CD4-positive, alpha-beta memory T cell (primary cell): ENCODE measurements around the gene ATP6V1G1. TPM values are rescaled to one million over a fixed set of nuclear protein-coding genes. Genes with fewer than 3 reads are reported as not detected.

Source experiments
- CTCF ChIA-PET: fragments of 350-600 bp; sonication (Branson Sonifier 250); formaldehyde crosslinking; loops from one replicate; lab custom pipeline; 2021; ENCODE audit warnings: inconsistent platforms; ENCODE audit not compliant: partially characterized antibody; lab: Charles Lee
- POLR2A ChIA-PET: fragments of 350-600 bp; sonication (Branson Sonifier 250); formaldehyde crosslinking; loops from one replicate; lab custom pipeline; 2021; ENCODE audit not compliant: partially characterized antibody; lab: Charles Lee
- DNase-seq, 5 donors: peaks; one replicate each; pipeline versions ENCODE4 v3.0.0 to v3.0.0-alpha.2; 2020 to 2022; ENCODE audit warnings: mixed read lengths in 1 of 5
- H3K27ac ChIP-seq: one replicate; pipeline ENCODE4 v1.7.0; 2013; ENCODE audit warnings: low read depth, low read length
- H3K27me3 ChIP-seq: 2 replicates; pipeline ENCODE4 v1.7.0; 2013; ENCODE audit warnings: mild to moderate bottlenecking, low read length, moderate library complexity; ENCODE audit not compliant: insufficient read depth
- H3K36me3 ChIP-seq: 2 replicates; pipeline ENCODE4 v1.7.0; 2013; ENCODE audit warnings: mild to moderate bottlenecking, low read length, moderate library complexity; ENCODE audit not compliant: insufficient read depth
- H3K4me1 ChIP-seq: 2 replicates; pipeline ENCODE4 v1.7.0; 2013; ENCODE audit warnings: mild to moderate bottlenecking, low read length, moderate library complexity; ENCODE audit not compliant: insufficient read depth
- H3K4me3 ChIP-seq, 2 donors: one replicate each; pipeline ENCODE4 v1.7.0; 2013; ENCODE audit warnings: low read length in 2 of 2, mild to moderate bottlenecking in 1 of 2
- H3K9me3 ChIP-seq, 2 donors: one replicate each; pipeline ENCODE4 v1.7.0; 2013; ENCODE audit warnings: low read length in 2 of 2, control low read depth in 1 of 2; ENCODE audit not compliant: control insufficient read depth in 1 of 2
- H3K27ac Mint-ChIP-seq, 7 donors: one replicate each; pipeline ENCODE4 v1.8.0; 2020 to 2021; ENCODE audit warnings: mixed read lengths in 7 of 7, mild to moderate bottlenecking in 6 of 7, inconsistent platforms in 3 of 7, moderate library complexity in 3 of 7
- H3K27me3 Mint-ChIP-seq, 2 donors: one replicate each; pipeline ENCODE4 v1.8.0; 2020 to 2021; ENCODE audit warnings: mixed read lengths in 2 of 2
- H3K36me3 Mint-ChIP-seq, 2 donors: one replicate each; pipeline ENCODE4 v1.8.0; 2020 to 2021; ENCODE audit warnings: mixed read lengths in 2 of 2, inconsistent platforms in 1 of 2, mild to moderate bottlenecking in 1 of 2
- H3K4me1 Mint-ChIP-seq, 4 donors: one replicate each; pipeline ENCODE4 v1.8.0; 2020 to 2021; ENCODE audit warnings: mixed read lengths in 4 of 4, mild to moderate bottlenecking in 1 of 4
- H3K4me3 Mint-ChIP-seq, 8 donors: one replicate each; pipeline ENCODE4 v1.8.0; 2020 to 2021; ENCODE audit warnings: mixed read lengths in 8 of 8, mild to moderate bottlenecking in 7 of 8, moderate library complexity in 6 of 8, inconsistent platforms in 3 of 8
- H3K9me3 Mint-ChIP-seq, 8 donors: one replicate each; pipeline ENCODE4 v1.8.0; 2020 to 2021; ENCODE audit warnings: mixed read lengths in 8 of 8, mild to moderate bottlenecking in 5 of 8, inconsistent platforms in 3 of 8, moderate library complexity in 1 of 8
- intact Hi-C: fragments of 100-400 bp; cut with micrococcal nuclease; formaldehyde crosslinking; loops from one replicate; pipeline ENCODE4 v1.15.1; 2023
- polyA plus RNA-seq, 2 donors: library from polyadenylated mRNA; unstranded; fragments of 300-500 nt; fragmentation: Illumina TruSeq; gene quantifications; one replicate each; pipeline ENCODE4 v1.2.3, GENCODE V29; 2021
- total RNA-seq, 2 experiments: library from RNA; stranded (reverse); gene quantifications; one replicate each; pipeline ENCODE4 v1.2.3, GENCODE V29; 2021

The ATP6V1G1 gene
- total and polyA plus RNA-seq, 4 experiments from 2014 or later = 121 to 449 (median 198) TPM

- H3K27ac Mint-ChIP-seq = peak overlapping the region in 1 of 7 donors; percentile 65
- Histone ChIP-seq H3K27me3 (no peaks in the 10 kb centered on the region), H3K27ac (no peak overlapping the region), H3K9me3 (no peaks in the 10 kb centered on the region), H3K4me3 (no peak overlapping the region), H3K36me3 (peaks cover 30% of the 10 kb centered on the region), H3K4me1 (no peaks in the 10 kb centered on the region)
- peaks cover 65 to 70% of the 10 kb centered on the region in 2 donors for H3K36me3 Mint-ChIP-seq
- H3K4me3 Mint-ChIP-seq = no peak overlapping the region
- DNase-seq = no peak
- POLR2A ChIA-PET = interaction anchor here (2.1 kb wide), 1 partner anchor 39 kb away, joined by 5 read pairs; the partner anchor contains the start of gene ATP6V1G1
- peaks cover 0 to 4% (median 2%) of the 10 kb centered on the region in 4 donors for H3K4me1 Mint-ChIP-seq
- no peaks in the 10 kb centered on the region for H3K27me3 Mint-ChIP-seq
- no peaks in the 10 kb centered on the region for H3K9me3 Mint-ChIP-seq
- intact Hi-C loops = loop anchor here (5.0 kb wide), 1 partner anchor 34 kb away; no protein-coding TSS in a partner anchor
- CTCF ChIA-PET = interaction anchor here (1.0 to 1.9 kb wide), 3 partner anchors 27 to 221 kb away, joined by 3 to 6 read pairs (median 6); no protein-coding TSS in a partner anchor
These were observed 38.9 kb downstream of the ATP6V1G1 start for GRCh38 chr9:114626415-114627020.

GRCh38 chr9:114627553-114627952 lies 40.0 kb downstream of the ATP6V1G1 start:
- Mint-ChIP-seq H3K4me3 (no peak overlapping the region), H3K36me3 (peaks cover 59 to 71% of the 10 kb centered on the region in 2 donors), H3K27ac (no peak overlapping the region), H3K9me3 (no peaks in the 10 kb centered on the region), H3K4me1 (no peaks in the 10 kb centered on the region), H3K27me3 (no peaks in the 10 kb centered on the region)
- intact Hi-C loops = loop anchor here (5.0 kb wide), 1 partner anchor 35 kb away; no protein-coding TSS in a partner anchor
- Histone ChIP-seq H3K27ac (no peak overlapping the region), H3K27me3 (no peaks in the 10 kb centered on the region), H3K9me3 (no peaks in the 10 kb centered on the region), H3K4me3 (no peak overlapping the region), H3K36me3 (peaks cover 33% of the 10 kb centered on the region), H3K4me1 (no peaks in the 10 kb centered on the region)
- no peak for DNase-seq
- CTCF ChIA-PET = interaction anchor here (1.0 to 1.9 kb wide), 4 partner anchors 26 to 222 kb away, joined by 3 to 6 read pairs (median 4); no protein-coding TSS in a partner anchor
- POLR2A ChIA-PET = interaction anchor here (2.1 kb wide), 1 partner anchor 40 kb away, joined by 5 read pairs; the partner anchor contains the start of gene ATP6V1G1

GRCh38 chr9:114629563-114630090 lies 42.1 kb downstream of the ATP6V1G1 start:
- no peak for DNase-seq
- Mint-ChIP-seq H3K4me3 (no peak overlapping the region), H3K27me3 (no peaks in the 10 kb centered on the region), H3K27ac (peak overlapping the region in 3 of 7 donors; percentile 28 to 72 (median 53)), H3K36me3 (peaks cover 63 to 77% of the 10 kb centered on the region in 2 donors), H3K9me3 (no peaks in the 10 kb centered on the region), H3K4me1 (no peaks in the 10 kb centered on the region)
- Histone ChIP-seq H3K27me3 (no peaks in the 10 kb centered on the region), H3K36me3 (peaks cover 41% of the 10 kb centered on the region), H3K4me1 (no peaks in the 10 kb centered on the region), H3K4me3 (no peak overlapping the region), H3K27ac (no peak overlapping the region), H3K9me3 (no peaks in the 10 kb centered on the region)
- CTCF ChIA-PET = interaction anchor here (0.6 to 1.7 kb wide), 4 partner anchors 23 to 52 kb away, joined by 4 to 6 read pairs (median 4); no protein-coding TSS in a partner anchor
- intact Hi-C loops = loop anchor here (5.0 kb wide), 1 partner anchor 37 kb away; no protein-coding TSS in a partner anchor
- POLR2A ChIA-PET = interaction anchor here (1.6 kb wide), 1 partner anchor 37 kb away, joined by 3 read pairs; no protein-coding TSS in a partner anchor

GRCh38 chr9:114631166-114631565 lies 43.6 kb downstream of the ATP6V1G1 start:
- no peaks in the 10 kb centered on the region for H3K27me3 ChIP-seq
- ChIA-PET POLR2A (no interaction called here), CTCF (no interaction called here)
- no peaks in the 10 kb centered on the region for H3K27me3 Mint-ChIP-seq
- H3K9me3 ChIP-seq = no peaks in the 10 kb centered on the region
- H3K4me3 ChIP-seq = no peak overlapping the region
- H3K36me3 ChIP-seq = peaks cover 41% of the 10 kb centered on the region
- no peaks in the 10 kb centered on the region for H3K9me3 Mint-ChIP-seq
- intact Hi-C loops = no loop called here
- no peak overlapping the region for H3K4me3 Mint-ChIP-seq
- H3K27ac ChIP-seq = no peak overlapping the region
- no peaks in the 10 kb centered on the region for H3K4me1 Mint-ChIP-seq
- DNase-seq = no peak
- H3K4me1 ChIP-seq = no peaks in the 10 kb centered on the region
- H3K36me3 Mint-ChIP-seq = peaks cover 64 to 80% of the 10 kb centered on the region in 2 donors
- H3K27ac Mint-ChIP-seq = peak overlapping the region in 1 of 7 donors; percentile 11

GRCh38 chr9:114633438-114634089 lies 46.0 kb downstream of the ATP6V1G1 start:
- H3K9me3 Mint-ChIP-seq = no peaks in the 10 kb centered on the region
- no peaks in the 10 kb centered on the region for H3K9me3 ChIP-seq
- intact Hi-C loops = no loop called here
- DNase-seq = no peak
- H3K27me3 Mint-ChIP-seq = no peaks in the 10 kb centered on the region
- H3K4me3 Mint-ChIP-seq = no peak overlapping the region
- CTCF ChIA-PET = interaction anchor here (1.3 kb wide), 1 partner anchor 41 kb away, joined by 3 read pairs; no protein-coding TSS in a partner anchor
- H3K36me3 ChIP-seq = peaks cover 26% of the 10 kb centered on the region
- no peak overlapping the region for H3K27ac ChIP-seq
- peaks cover 48 to 75% of the 10 kb centered on the region in 2 donors for H3K36me3 Mint-ChIP-seq
- POLR2A ChIA-PET = no interaction called here
- no peaks in the 10 kb centered on the region for H3K4me1 ChIP-seq
- no peaks in the 10 kb centered on the region for H3K4me1 Mint-ChIP-seq
- H3K4me3 ChIP-seq = no peak overlapping the region
- H3K27ac Mint-ChIP-seq = peak overlapping the region in 1 of 7 donors; percentile 62
- H3K27me3 ChIP-seq = no peaks in the 10 kb centered on the region

GRCh38 chr9:114634387-114634786 lies 46.8 kb downstream of the ATP6V1G1 start:
- CTCF ChIA-PET = interaction anchor here (0.6 kb wide), 1 partner anchor 19 kb away, joined by 3 read pairs; no protein-coding TSS in a partner anchor
- Histone ChIP-seq H3K27ac (no peak overlapping the region), H3K4me3 (no peak overlapping the region), H3K9me3 (no peaks in the 10 kb centered on the region), H3K4me1 (no peaks in the 10 kb centered on the region), H3K36me3 (peaks cover 25% of the 10 kb centered on the region), H3K27me3 (no peaks in the 10 kb centered on the region)
- POLR2A ChIA-PET = no interaction called here
- no peaks in the 10 kb centered on the region for H3K4me1 Mint-ChIP-seq
- H3K27me3 Mint-ChIP-seq = no peaks in the 10 kb centered on the region
- intact Hi-C loops = no loop called here
- no peaks in the 10 kb centered on the region for H3K9me3 Mint-ChIP-seq
- no peak overlapping the region for H3K4me3 Mint-ChIP-seq
- no peak for DNase-seq
- H3K36me3 Mint-ChIP-seq = peaks cover 48 to 75% of the 10 kb centered on the region in 2 donors
- H3K27ac Mint-ChIP-seq = peak overlapping the region in 2 of 7 donors; percentile 33 to 69
